ENCODE data around the gene FGFRL1.

GRCh38 chr4:1065732-1066131, 54.3 kb downstream of the FGFRL1 start:
- TF ChIP-seq EP300 (IDR thresholded peaks at IDR 0.05): no peak
- TF ChIP-seq, protein P1, sequence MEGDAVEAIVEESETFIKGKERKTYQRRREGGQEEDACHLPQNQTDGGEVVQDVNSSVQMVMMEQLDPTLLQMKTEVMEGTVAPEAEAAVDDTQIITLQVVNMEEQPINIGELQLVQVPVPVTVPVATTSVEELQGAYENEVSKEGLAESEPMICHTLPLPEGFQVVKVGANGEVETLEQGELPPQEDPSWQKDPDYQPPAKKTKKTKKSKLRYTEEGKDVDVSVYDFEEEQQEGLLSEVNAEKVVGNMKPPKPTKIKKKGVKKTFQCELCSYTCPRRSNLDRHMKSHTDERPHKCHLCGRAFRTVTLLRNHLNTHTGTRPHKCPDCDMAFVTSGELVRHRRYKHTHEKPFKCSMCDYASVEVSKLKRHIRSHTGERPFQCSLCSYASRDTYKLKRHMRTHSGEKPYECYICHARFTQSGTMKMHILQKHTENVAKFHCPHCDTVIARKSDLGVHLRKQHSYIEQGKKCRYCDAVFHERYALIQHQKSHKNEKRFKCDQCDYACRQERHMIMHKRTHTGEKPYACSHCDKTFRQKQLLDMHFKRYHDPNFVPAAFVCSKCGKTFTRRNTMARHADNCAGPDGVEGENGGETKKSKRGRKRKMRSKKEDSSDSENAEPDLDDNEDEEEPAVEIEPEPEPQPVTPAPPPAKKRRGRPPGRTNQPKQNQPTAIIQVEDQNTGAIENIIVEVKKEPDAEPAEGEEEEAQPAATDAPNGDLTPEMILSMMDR (IDR thresholded peaks at IDR 0.05): no peak
- no peak for TF ChIP-seq RFX5 (IDR thresholded peaks at IDR 0.05)
- no peak for TF ChIP-seq CEBPB (IDR thresholded peaks at IDR 0.05)
- no peak for TF ChIP-seq RAD21 (conservative IDR thresholded peaks at IDR 0.05 in 1 of 2, IDR thresholded peaks at IDR 0.05 in 1 of 2)
- TF ChIP-seq NR3C1 (IDR thresholded peaks at IDR 0.05): no peak
- TF ChIP-seq, protein P2, sequence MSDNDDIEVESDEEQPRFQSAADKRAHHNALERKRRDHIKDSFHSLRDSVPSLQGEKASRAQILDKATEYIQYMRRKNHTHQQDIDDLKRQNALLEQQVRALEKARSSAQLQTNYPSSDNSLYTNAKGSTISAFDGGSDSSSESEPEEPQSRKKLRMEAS (IDR thresholded peaks at IDR 0.05): no peak
